Measurements from ENCODE around the gene CNTFR.

DNA sequence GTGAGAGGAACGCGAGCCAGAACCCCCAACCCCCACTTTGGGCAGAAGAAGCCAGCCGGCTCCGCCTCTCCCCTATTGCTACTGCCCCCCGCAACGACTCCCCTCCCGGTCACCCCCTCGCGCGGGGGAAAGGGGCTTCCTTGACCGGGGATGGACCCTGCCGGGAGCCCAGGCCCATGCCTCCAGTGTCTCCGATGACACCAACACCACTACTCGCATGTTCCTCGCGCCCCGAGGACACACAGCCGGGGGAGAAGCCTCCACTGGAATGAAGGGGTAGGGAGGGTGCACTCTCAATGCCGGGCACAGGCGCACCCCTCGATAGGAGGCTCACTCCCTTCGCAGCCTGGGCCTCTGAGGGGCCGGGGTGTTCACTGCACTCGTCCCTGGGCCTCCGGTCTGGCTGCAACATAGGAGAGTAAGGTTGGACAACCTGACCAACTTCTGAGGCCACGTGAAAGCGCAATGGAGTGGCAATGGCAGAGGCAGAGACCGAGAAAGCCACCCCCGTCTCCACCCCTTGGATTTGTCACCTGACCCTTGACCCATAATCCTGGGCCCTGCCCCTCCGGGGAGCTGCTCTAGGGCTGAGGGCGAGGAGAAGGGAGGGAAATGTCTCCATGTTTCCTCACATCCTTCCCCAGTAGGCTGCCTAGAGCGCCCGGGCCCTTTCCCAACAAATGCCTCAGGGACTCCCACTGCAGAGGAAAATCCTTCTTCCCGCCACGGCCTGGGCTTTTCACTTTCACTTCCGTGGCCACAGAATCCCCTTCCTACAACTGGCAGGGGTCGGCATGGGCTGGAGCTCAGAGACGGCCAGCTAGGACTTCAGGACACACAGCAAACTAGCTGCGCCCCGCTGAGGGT is 1.1 kb upstream of the CNTFR start:
- TF ChIP-seq EZH2 (IDR thresholded peaks at IDR 0.05; ENCODE audit: insufficient read depth, poor library complexity, severe bottlenecking): no peak
- no peak for TF ChIP-seq EZH2phosphoT487 (IDR thresholded peaks at IDR 0.05; ENCODE audit: insufficient read depth, low read depth)
